ENCODE measurements around the gene KIF19. TPM values are rescaled to one million over a fixed set of nuclear protein-coding genes. Genes with fewer than 3 reads are reported as not detected.

KIF19 gene
- total and polyA plus RNA-seq, 2 of the 8 experiments (the other 6 are each of a cell fraction or from before 2014, with no cell fraction given), result 0.52 to 0.77 TPM

DNA sequence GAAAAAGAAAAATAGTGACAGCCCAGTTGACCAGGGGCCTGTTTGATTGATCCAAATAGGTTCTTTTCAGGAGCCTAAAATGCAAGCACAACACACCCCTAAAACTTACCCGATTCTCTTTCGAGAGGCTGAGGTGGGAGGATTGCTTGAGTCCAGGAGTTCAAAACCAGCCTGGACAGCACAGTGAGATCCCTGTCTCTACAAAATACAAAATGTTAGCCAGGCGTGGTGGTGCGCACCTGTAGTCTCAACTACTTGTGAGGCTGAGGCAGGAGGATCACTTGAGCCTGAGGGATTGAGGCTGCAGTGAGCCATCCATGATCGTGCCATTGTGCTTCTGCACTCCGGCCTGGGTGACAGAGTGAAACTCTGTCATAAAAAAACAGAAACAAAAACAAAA, 1.5 kb upstream of the KIF19 start (continued):
- TF ChIP-seq, protein P1, sequence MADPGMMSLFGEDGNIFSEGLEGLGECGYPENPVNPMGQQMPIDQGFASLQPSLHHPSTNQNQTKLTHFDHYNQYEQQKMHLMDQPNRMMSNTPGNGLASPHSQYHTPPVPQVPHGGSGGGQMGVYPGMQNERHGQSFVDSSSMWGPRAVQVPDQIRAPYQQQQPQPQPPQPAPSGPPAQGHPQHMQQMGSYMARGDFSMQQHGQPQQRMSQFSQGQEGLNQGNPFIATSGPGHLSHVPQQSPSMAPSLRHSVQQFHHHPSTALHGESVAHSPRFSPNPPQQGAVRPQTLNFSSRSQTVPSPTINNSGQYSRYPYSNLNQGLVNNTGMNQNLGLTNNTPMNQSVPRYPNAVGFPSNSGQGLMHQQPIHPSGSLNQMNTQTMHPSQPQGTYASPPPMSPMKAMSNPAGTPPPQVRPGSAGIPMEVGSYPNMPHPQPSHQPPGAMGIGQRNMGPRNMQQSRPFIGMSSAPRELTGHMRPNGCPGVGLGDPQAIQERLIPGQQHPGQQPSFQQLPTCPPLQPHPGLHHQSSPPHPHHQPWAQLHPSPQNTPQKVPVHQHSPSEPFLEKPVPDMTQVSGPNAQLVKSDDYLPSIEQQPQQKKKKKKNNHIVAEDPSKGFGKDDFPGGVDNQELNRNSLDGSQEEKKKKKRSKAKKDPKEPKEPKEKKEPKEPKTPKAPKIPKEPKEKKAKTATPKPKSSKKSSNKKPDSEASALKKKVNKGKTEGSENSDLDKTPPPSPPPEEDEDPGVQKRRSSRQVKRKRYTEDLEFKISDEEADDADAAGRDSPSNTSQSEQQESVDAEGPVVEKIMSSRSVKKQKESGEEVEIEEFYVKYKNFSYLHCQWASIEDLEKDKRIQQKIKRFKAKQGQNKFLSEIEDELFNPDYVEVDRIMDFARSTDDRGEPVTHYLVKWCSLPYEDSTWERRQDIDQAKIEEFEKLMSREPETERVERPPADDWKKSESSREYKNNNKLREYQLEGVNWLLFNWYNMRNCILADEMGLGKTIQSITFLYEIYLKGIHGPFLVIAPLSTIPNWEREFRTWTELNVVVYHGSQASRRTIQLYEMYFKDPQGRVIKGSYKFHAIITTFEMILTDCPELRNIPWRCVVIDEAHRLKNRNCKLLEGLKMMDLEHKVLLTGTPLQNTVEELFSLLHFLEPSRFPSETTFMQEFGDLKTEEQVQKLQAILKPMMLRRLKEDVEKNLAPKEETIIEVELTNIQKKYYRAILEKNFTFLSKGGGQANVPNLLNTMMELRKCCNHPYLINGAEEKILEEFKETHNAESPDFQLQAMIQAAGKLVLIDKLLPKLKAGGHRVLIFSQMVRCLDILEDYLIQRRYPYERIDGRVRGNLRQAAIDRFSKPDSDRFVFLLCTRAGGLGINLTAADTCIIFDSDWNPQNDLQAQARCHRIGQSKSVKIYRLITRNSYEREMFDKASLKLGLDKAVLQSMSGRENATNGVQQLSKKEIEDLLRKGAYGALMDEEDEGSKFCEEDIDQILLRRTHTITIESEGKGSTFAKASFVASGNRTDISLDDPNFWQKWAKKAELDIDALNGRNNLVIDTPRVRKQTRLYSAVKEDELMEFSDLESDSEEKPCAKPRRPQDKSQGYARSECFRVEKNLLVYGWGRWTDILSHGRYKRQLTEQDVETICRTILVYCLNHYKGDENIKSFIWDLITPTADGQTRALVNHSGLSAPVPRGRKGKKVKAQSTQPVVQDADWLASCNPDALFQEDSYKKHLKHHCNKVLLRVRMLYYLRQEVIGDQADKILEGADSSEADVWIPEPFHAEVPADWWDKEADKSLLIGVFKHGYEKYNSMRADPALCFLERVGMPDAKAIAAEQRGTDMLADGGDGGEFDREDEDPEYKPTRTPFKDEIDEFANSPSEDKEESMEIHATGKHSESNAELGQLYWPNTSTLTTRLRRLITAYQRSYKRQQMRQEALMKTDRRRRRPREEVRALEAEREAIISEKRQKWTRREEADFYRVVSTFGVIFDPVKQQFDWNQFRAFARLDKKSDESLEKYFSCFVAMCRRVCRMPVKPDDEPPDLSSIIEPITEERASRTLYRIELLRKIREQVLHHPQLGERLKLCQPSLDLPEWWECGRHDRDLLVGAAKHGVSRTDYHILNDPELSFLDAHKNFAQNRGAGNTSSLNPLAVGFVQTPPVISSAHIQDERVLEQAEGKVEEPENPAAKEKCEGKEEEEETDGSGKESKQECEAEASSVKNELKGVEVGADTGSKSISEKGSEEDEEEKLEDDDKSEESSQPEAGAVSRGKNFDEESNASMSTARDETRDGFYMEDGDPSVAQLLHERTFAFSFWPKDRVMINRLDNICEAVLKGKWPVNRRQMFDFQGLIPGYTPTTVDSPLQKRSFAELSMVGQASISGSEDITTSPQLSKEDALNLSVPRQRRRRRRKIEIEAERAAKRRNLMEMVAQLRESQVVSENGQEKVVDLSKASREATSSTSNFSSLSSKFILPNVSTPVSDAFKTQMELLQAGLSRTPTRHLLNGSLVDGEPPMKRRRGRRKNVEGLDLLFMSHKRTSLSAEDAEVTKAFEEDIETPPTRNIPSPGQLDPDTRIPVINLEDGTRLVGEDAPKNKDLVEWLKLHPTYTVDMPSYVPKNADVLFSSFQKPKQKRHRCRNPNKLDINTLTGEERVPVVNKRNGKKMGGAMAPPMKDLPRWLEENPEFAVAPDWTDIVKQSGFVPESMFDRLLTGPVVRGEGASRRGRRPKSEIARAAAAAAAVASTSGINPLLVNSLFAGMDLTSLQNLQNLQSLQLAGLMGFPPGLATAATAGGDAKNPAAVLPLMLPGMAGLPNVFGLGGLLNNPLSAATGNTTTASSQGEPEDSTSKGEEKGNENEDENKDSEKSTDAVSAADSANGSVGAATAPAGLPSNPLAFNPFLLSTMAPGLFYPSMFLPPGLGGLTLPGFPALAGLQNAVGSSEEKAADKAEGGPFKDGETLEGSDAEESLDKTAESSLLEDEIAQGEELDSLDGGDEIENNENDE (IDR thresholded peaks at IDR 0.05; ENCODE audit: insufficient replicate concordance, low read length), result no peak
- TF ChIP-seq, protein P2, sequence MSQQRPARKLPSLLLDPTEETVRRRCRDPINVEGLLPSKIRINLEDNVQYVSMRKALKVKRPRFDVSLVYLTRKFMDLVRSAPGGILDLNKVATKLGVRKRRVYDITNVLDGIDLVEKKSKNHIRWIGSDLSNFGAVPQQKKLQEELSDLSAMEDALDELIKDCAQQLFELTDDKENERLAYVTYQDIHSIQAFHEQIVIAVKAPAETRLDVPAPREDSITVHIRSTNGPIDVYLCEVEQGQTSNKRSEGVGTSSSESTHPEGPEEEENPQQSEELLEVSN (IDR thresholded peaks at IDR 0.05), result no peak
- no peak for TF ChIP-seq MAFK (IDR thresholded peaks at IDR 0.05; ENCODE audit: low read depth, low read length)
- TF ChIP-seq CHD2 (IDR thresholded peaks at IDR 0.05; ENCODE audit: low read length), result no peak
- TF ChIP-seq, protein P3, sequence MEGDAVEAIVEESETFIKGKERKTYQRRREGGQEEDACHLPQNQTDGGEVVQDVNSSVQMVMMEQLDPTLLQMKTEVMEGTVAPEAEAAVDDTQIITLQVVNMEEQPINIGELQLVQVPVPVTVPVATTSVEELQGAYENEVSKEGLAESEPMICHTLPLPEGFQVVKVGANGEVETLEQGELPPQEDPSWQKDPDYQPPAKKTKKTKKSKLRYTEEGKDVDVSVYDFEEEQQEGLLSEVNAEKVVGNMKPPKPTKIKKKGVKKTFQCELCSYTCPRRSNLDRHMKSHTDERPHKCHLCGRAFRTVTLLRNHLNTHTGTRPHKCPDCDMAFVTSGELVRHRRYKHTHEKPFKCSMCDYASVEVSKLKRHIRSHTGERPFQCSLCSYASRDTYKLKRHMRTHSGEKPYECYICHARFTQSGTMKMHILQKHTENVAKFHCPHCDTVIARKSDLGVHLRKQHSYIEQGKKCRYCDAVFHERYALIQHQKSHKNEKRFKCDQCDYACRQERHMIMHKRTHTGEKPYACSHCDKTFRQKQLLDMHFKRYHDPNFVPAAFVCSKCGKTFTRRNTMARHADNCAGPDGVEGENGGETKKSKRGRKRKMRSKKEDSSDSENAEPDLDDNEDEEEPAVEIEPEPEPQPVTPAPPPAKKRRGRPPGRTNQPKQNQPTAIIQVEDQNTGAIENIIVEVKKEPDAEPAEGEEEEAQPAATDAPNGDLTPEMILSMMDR (IDR thresholded peaks at IDR 0.05; ENCODE audit: control extremely low read depth in 1 of 3, insufficient read depth in 1 of 3, low read depth in 1 of 3, low read length in 3 of 3), result no peak
- TF ChIP-seq SIRT6 (IDR thresholded peaks at IDR 0.05; ENCODE audit: low read length), result no peak
- no peak for TF ChIP-seq EGR1 (IDR thresholded peaks at IDR 0.05; ENCODE audit: borderline replicate concordance, low read depth, low read length)
- no peak for TF ChIP-seq TCF12 (IDR thresholded peaks at IDR 0.05; ENCODE audit: low read depth, low read length)

Measured in H1 (cell line).